Panc1 (cell line): ENCODE data around the gene ETNK2. TPM values are rescaled to one million over a fixed set of nuclear protein-coding genes. Genes with fewer than 3 reads are reported as not detected.

Experiments
- ATAC-seq: fragments of 200-7000 bp; cut with Tn5 transposase; 2 replicates; pipeline ENCODE4 v1.9.1; 2020; ENCODE audit warnings: mild to moderate bottlenecking, moderate library complexity
- BruUV-seq: library from RNA; stranded (reverse); fragments of 400-500 nt; replicated peaks from 2 replicates; lab custom pipeline; 2021; lab: Mats Ljungman, UMichigan
- CTCF ChIA-PET: fragments of 300-600 bp; sonication (Branson Sonifier 250); formaldehyde crosslinking; loops from one replicate; lab custom pipeline; 2022; ENCODE audit warnings: antibody characterized with exemption; lab: Charles Lee
- POLR2A ChIA-PET: fragments of 300-600 bp; sonication (Branson Sonifier 250); formaldehyde crosslinking; loops from one replicate; lab custom pipeline; 2022; ENCODE audit warnings: antibody characterized with exemption; lab: Charles Lee
- DNase-seq: peaks from one replicate; pipeline ENCODE4 v3.0.0-alpha.2; 2010; ENCODE audit warnings: low read depth, low spot score
- H3K27ac ChIP-seq: 2 replicates; pipeline ENCODE4 v1.5.1; 2011; ENCODE audit warnings: mild to moderate bottlenecking, low read length, inconsistent platforms
- H3K27me3 ChIP-seq: fragments of 200-500 bp; sonication (Bioruptor generic); 2 replicates; pipeline ENCODE4 v1.6.0; 2014; ENCODE audit warnings: low read length, inconsistent platforms; ENCODE audit not compliant: control insufficient read depth, insufficient read depth
- H3K36me3 ChIP-seq: fragments of 200-500 bp; sonication (Bioruptor generic); 2 replicates; pipeline ENCODE4 v1.5.1; 2014; ENCODE audit warnings: inconsistent platforms, mild to moderate bottlenecking, low read length, moderate library complexity; ENCODE audit not compliant: control insufficient read depth, insufficient read depth
- H3K4me1 ChIP-seq: 2 replicates; pipeline ENCODE4 v1.5.1; 2011; ENCODE audit warnings: inconsistent platforms, mild to moderate bottlenecking, low read length, moderate library complexity; ENCODE audit not compliant: control insufficient read depth, insufficient read depth
- H3K4me3 ChIP-seq, 2 experiments: 2 replicates each; pipeline ENCODE4 v1.5.1; 2011 to 2012; ENCODE audit warnings: low read depth in 2 of 2, low read length in 2 of 2, mild to moderate bottlenecking in 2 of 2, inconsistent platforms in 1 of 2, moderate library complexity in 1 of 2
- H3K9me3 ChIP-seq: fragments of 200-500 bp; sonication (Bioruptor generic); 2 replicates; pipeline ENCODE4 v1.5.1; 2014; ENCODE audit warnings: low read depth, mild to moderate bottlenecking, inconsistent platforms, low read length, moderate library complexity; ENCODE audit not compliant: control insufficient read depth, insufficient read depth
- CTCF ChIP-seq: fragments of 450-650 bp; IDR thresholded peaks from 2 replicates; pipeline ENCODE4 v1.5.1; 2017; ENCODE audit warnings: mild to moderate bottlenecking
- POLR2AphosphoS5 ChIP-seq: IDR thresholded peaks from 2 replicates; pipeline ENCODE4 v1.6.1; 2012; ENCODE audit warnings: mild to moderate bottlenecking, low read depth, low read length, moderate library complexity
- REST ChIP-seq, 2 experiments: IDR thresholded peaks; 2 replicates each; pipeline ENCODE4 v1.6.1; 2011 to 2012; ENCODE audit warnings: low read depth in 2 of 2, control low read depth in 1 of 2, low read length in 1 of 2, mild to moderate bottlenecking in 1 of 2, moderate library complexity in 1 of 2; ENCODE audit not compliant: insufficient read depth in 1 of 2
- SIN3A ChIP-seq: IDR thresholded peaks from 2 replicates; pipeline ENCODE4 v1.6.1; 2012; ENCODE audit warnings: low read depth, mild to moderate bottlenecking, low read length, moderate library complexity, borderline replicate concordance; ENCODE audit not compliant: insufficient read depth
- TCF7L2 ChIP-seq: IDR thresholded peaks from 2 replicates; pipeline ENCODE4 v1.6.1; 2011; ENCODE audit warnings: mild to moderate bottlenecking, low read depth, low read length, inconsistent platforms
- in situ Hi-C: cut with HindIII; loops from 2 replicates; pipeline ENCODE4 v1.10.0; 2016; ENCODE audit warnings: low sequenced_read_pairs, low pct_unique_long_range_greater_than_20kb
- intact Hi-C: fragments of 100-400 bp; cut with micrococcal nuclease; formaldehyde crosslinking; loops from one replicate; pipeline ENCODE4 v1.10.0; 2022; ENCODE audit not compliant: unreplicated experiment
- total RNA-seq: library from RNA; stranded (reverse); gene quantifications from one replicate; pipeline ENCODE4 v1.2.1, GENCODE V29; 2021; ENCODE audit not compliant: unreplicated experiment

ETNK2 gene
- total RNA-seq, 1 experiment from 2014 or later, result 6.7 TPM

- H3K4me3 ChIP-seq, result no peak overlapping the region
- no peak for ATAC-seq
- H3K27me3 ChIP-seq, result no peaks in the 10 kb centered on the region
- no peak for TF ChIP-seq TCF7L2
- TF ChIP-seq POLR2AphosphoS5, result no peak
- no peak for TF ChIP-seq CTCF
- no peak for TF ChIP-seq REST (IDR thresholded peaks at IDR 0.05; ENCODE audit: insufficient read depth in 1 of 2, low read depth in 2 of 2, low read length in 1 of 2)
- TF ChIP-seq SIN3A, result no peak
- no TSS peak for BruUV-seq
- in situ Hi-C loops, result no loop called here
- H3K4me1 ChIP-seq, result peaks cover 49% of the 10 kb centered on the region
- CTCF ChIA-PET, result interaction anchor here (0.6 kb wide), 1 partner anchor 38 kb away, joined by 3 read pairs; no protein-coding TSS in a partner anchor
- H3K27ac ChIP-seq, result no peak overlapping the region; the same call in 1 of the 2 replicates
- H3K9me3 ChIP-seq, result no peaks in the 10 kb centered on the region
- no peak for DNase-seq
- H3K36me3 ChIP-seq, result no peaks in the 10 kb centered on the region
- POLR2A ChIA-PET, result no interaction called here
- intact Hi-C loops, result no loop called here
These were observed 62.6 kb downstream of the ETNK2 start for GRCh38 chr1:204089044-204089751.

GRCh38 chr1:204088596-204088995 is 63.2 kb downstream of the ETNK2 start:
- BruUV-seq, result no TSS peak
- no peaks in the 10 kb centered on the region for H3K27me3 ChIP-seq
- DNase-seq (no peak), ATAC-seq (no peak)
- no peak overlapping the region for H3K4me3 ChIP-seq
- peaks cover 49% of the 10 kb centered on the region for H3K4me1 ChIP-seq
- no peaks in the 10 kb centered on the region for H3K9me3 ChIP-seq
- TF ChIP-seq REST (IDR thresholded peaks at IDR 0.05; ENCODE audit: insufficient read depth in 1 of 2, low read depth in 2 of 2, low read length in 1 of 2) (no peak), CTCF (no peak), TCF7L2 (no peak), POLR2AphosphoS5 (no peak), SIN3A (no peak)
- in situ Hi-C loops, result no loop called here
- POLR2A ChIA-PET, result no interaction called here
- CTCF ChIA-PET, result interaction anchor here (0.6 kb wide), 1 partner anchor 39 kb away, joined by 3 read pairs; no protein-coding TSS in a partner anchor
- intact Hi-C loops, result no loop called here
- peak overlapping the region; percentile 41; the same call in 1 of the 2 replicates for H3K27ac ChIP-seq
- no peaks in the 10 kb centered on the region for H3K36me3 ChIP-seq
